ENCODE measurements around the gene FOSL2.

GRCh38 chr2:28463893-28464292, 71.2 kb downstream of the FOSL2 start:
- no peak for TF ChIP-seq CTCF (IDR thresholded peaks at IDR 0.05; ENCODE audit: borderline replicate concordance, extremely low read depth, low read length, poor library complexity, severe bottlenecking)
- no peak for TF ChIP-seq EZH2 (IDR thresholded peaks at IDR 0.05; ENCODE audit: borderline replicate concordance, low read depth, low read length, severe bottlenecking)
